ENCODE measurements around the gene RAD51B. TPM values are rescaled to one million over a fixed set of nuclear protein-coding genes. Genes with fewer than 3 reads are reported as not detected.
A peak's percentile ranks its signal among the peaks of the same experiment; 100 is the strongest.

Gene RAD51B
- total RNA-seq, 6 donors from 2014 or later = 10.6 to 63.9 (median 18.4) TPM

DNA sequence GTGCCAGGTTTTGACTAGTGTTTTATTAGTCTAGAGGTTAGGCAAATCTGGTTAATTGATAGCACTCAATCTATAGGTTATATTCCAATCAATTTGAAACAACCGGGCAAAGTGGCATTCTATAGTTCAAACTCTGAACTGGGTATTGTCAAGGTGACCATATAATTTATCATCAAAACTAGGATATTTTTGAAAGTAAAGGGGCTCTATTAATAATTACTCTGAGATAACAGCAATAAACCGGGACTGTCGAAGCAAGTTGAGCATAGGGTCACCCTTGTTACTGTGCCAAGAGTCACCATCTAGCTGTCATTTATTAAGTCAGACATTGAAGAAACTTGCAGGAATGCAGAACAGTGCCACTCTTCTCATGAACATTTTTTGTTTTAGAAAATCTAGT is 321.2 kb downstream of the RAD51B start:
- ATAC-seq (ENCODE audit: low FRiP score in 2 of 2) (no peak), DNase-seq (no peak)
- no peak overlapping the region for H3K4me3 ChIP-seq
- 76 to 83% methylated on average over 3 of the region's 3 CpGs for WGBS, 2 donors
- H3K36me3 ChIP-seq = no peaks in the 10 kb centered on the region
- TF ChIP-seq EP300 (IDR thresholded peaks at IDR 0.05) = no peak
- no peaks in the 10 kb centered on the region for H3K27me3 ChIP-seq
- H3K9me3 ChIP-seq = no peaks in the 10 kb centered on the region
- peak overlapping the region; percentile 42 to 60 (median 58) for H3K27ac ChIP-seq
- peaks cover 31 to 48% (median 37%) of the 10 kb centered on the region in 4 donors for H3K4me1 ChIP-seq

DNA sequence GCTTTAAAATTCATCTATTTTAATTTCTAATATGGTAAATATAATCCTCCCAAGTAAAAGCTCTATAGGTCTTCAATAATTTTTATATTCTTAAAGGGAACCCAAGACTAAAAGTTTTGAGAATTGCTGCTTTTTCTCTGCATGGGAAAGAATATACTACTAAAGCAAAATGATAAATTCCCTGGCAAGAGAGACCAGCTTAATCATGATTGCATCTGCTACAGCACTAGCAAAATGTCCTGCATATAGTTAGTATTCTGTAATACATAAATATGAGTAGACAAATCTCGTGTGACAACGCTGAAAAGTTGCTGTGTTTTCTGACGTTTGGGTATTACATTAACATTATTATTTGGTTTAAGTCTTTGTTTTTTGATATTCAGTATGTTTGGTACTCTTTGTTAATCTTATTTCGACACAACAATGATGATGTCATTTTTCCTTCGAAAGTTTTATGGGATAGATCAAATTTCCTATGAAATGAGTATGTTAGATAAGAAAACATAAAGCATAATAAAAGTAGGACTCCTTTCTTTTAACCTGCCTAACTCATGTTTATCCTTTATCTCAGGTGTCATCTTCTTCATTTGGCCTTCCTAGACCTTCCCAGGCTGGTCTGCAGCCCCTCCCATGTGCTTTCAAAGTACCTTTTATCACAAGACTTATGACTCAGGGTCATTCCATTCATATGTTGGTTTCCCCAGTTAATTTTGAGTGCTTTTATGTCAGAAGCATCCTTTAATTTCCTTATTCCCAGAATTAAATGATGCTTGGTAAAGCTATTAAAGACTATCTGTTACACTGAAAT is 321.9 kb downstream of the RAD51B start:
- H3K27me3 ChIP-seq = no peaks in the 10 kb centered on the region
- TF ChIP-seq CTCF (IDR thresholded peaks at IDR 0.05) (no peak), EP300 (IDR thresholded peaks at IDR 0.05) (no peak), POLR2A (IDR thresholded peaks at IDR 0.05) (no peak), POLR2AphosphoS5 (IDR thresholded peaks at IDR 0.05) (no peak)
- H3K27ac ChIP-seq = peak overlapping the region in 1 of 4 donors; percentile 60
- DNase-seq (no peak), ATAC-seq (ENCODE audit: low FRiP score in 2 of 2) (no peak)
- peaks cover 37 to 48% (median 40%) of the 10 kb centered on the region in 4 donors for H3K4me1 ChIP-seq
- no peaks in the 10 kb centered on the region for H3K36me3 ChIP-seq
- H3K4me3 ChIP-seq = no peak overlapping the region
- H3K9me3 ChIP-seq = no peaks in the 10 kb centered on the region
- WGBS, 2 donors = 77 to 84% methylated on average over 5 of the region's 5 CpGs

- H3K4me1 ChIP-seq = peaks cover 43 to 49% (median 48%) of the 10 kb centered on the region in 4 donors
- H3K9me3 ChIP-seq = no peaks in the 10 kb centered on the region
- H3K27ac ChIP-seq = peak overlapping the region; percentile 77 to 87 (median 78)
- ATAC-seq (ENCODE audit: low FRiP score in 2 of 2) = peak; percentile 44 to 56
- peak in 1 of 2 donors; percentile 29 for DNase-seq
- TF ChIP-seq POLR2A (IDR thresholded peaks at IDR 0.05) (no peak), EP300 (IDR thresholded peaks at IDR 0.05) (no peak), POLR2AphosphoS5 (IDR thresholded peaks at IDR 0.05) (peak; percentile 13 to 48)
- H3K27me3 ChIP-seq = no peaks in the 10 kb centered on the region
- WGBS, 2 donors = 46 to 56% methylated on average over 4 of the region's 4 CpGs
- H3K36me3 ChIP-seq = no peaks in the 10 kb centered on the region
- H3K4me3 ChIP-seq = no peak overlapping the region
Measured at GRCh38 chr14:68143341-68143841, 323.8 kb downstream of the RAD51B start.

DNA sequence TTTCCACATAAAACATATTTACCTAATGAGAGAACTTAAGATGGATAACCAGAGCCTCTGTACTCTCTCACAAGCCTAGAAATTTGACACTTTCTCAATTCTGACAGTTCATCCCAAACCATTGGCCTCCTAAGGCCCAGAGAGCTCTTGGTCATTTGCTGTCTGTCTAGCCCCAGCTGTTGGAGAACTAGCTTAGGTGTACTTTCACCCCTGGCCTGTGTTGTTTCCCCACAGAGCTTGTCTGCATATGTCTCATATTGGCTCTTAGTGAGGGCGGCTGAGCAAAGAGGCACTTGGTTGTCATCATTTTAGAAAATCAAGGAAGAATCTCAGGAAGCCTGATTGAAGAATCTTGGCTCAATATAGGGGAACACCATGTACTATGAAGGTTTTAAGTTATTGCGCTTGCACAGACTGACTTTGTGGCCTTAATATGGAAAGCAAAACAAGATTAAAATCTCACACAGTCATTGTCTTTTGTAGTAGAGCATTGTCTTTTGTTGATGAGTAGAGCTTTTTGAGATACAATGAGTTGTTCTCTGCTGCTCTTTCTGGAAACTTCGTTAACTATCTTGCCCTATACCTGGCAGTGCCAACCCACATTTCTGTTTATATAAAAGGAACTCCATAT is 324.6 kb downstream of the RAD51B start:
- no peaks in the 10 kb centered on the region for H3K27me3 ChIP-seq
- DNase-seq = peak in 1 of 2 donors; percentile 22
- TF ChIP-seq CTCF (IDR thresholded peaks at IDR 0.05) = no peak
- peak in 3 of 4 donors; percentile 35 to 80 (median 72) for TF ChIP-seq EP300 (IDR thresholded peaks at IDR 0.05)
- TF ChIP-seq POLR2A (IDR thresholded peaks at IDR 0.05) = no peak
- TF ChIP-seq POLR2AphosphoS5 (IDR thresholded peaks at IDR 0.05) = peak; percentile 61 to 78
- no peaks in the 10 kb centered on the region for H3K36me3 ChIP-seq
- peak; percentile 71 to 78 for ATAC-seq (ENCODE audit: low FRiP score in 2 of 2)
- H3K4me1 ChIP-seq = peaks cover 43 to 49% (median 48%) of the 10 kb centered on the region in 4 donors
- WGBS, 2 donors = 57 to 64% methylated on average over 3 of the region's 3 CpGs
- no peak overlapping the region for H3K4me3 ChIP-seq
- peak overlapping the region; percentile 77 to 87 (median 78) for H3K27ac ChIP-seq
- H3K9me3 ChIP-seq = no peaks in the 10 kb centered on the region

GRCh38 chr14:68145036-68145435 is 325.5 kb downstream of the RAD51B start:
- no peak for TF ChIP-seq CTCF (IDR thresholded peaks at IDR 0.05)
- no peak for TF ChIP-seq POLR2A (IDR thresholded peaks at IDR 0.05)
- TF ChIP-seq EP300 (IDR thresholded peaks at IDR 0.05) = no peak
- TF ChIP-seq POLR2AphosphoS5 (IDR thresholded peaks at IDR 0.05) = no peak
- WGBS, 2 donors = 95 to 98% methylated on average over 2 of the region's 2 CpGs
- ATAC-seq (ENCODE audit: low FRiP score in 2 of 2) = no peak
- no peak for DNase-seq
- H3K4me3 ChIP-seq = no peak overlapping the region
- peaks cover 36 to 41% (median 40%) of the 10 kb centered on the region in 4 donors for H3K4me1 ChIP-seq
- no peaks in the 10 kb centered on the region for H3K36me3 ChIP-seq
- no peaks in the 10 kb centered on the region for H3K9me3 ChIP-seq
- peak overlapping the region; percentile 69 to 87 (median 78) for H3K27ac ChIP-seq
- no peaks in the 10 kb centered on the region for H3K27me3 ChIP-seq

Data from upper lobe of left lung (tissue), 6 donors.